IPS-15b (cell line): ENCODE results near the gene NDST4.

Experiments used
- H3K27me3 ChIP-seq: one replicate; pipeline ENCODE4 v1.6.1; 2013; ENCODE audit warnings: low read length; ENCODE audit not compliant: control insufficient read depth, insufficient read depth
- H3K36me3 ChIP-seq: one replicate; pipeline ENCODE4 v1.6.1; 2013; ENCODE audit warnings: low read length; ENCODE audit not compliant: control insufficient read depth, insufficient read depth
- H3K4me1 ChIP-seq: one replicate; pipeline ENCODE4 v1.6.1; 2013; ENCODE audit warnings: mild to moderate bottlenecking, low read length; ENCODE audit not compliant: control insufficient read depth, insufficient read depth
- H3K4me3 ChIP-seq: one replicate; pipeline ENCODE4 v1.5.1; 2013; ENCODE audit warnings: low read depth, low read length
- H3K9ac ChIP-seq: one replicate; pipeline ENCODE4 v1.6.1; 2013; ENCODE audit warnings: low read depth, mild to moderate bottlenecking, low read length
- H3K9me3 ChIP-seq: one replicate; pipeline ENCODE4 v1.6.1; 2013; ENCODE audit warnings: mild to moderate bottlenecking, low read length; ENCODE audit not compliant: control insufficient read depth, insufficient read depth

NDST4 gene

GRCh38 chr4:115119804-115120352 lies 6.5 kb upstream of the NDST4 start:
- H3K9me3 ChIP-seq: no peaks in the 10 kb centered on the region
- peaks cover 4% of the 10 kb centered on the region for H3K4me1 ChIP-seq
- no peaks in the 10 kb centered on the region for H3K27me3 ChIP-seq
- H3K9ac ChIP-seq: no peak overlapping the region
- no peak overlapping the region for H3K4me3 ChIP-seq
- no peaks in the 10 kb centered on the region for H3K36me3 ChIP-seq

- H3K36me3 ChIP-seq: no peaks in the 10 kb centered on the region
- no peak overlapping the region for H3K4me3 ChIP-seq
- no peak overlapping the region for H3K9ac ChIP-seq
- no peaks in the 10 kb centered on the region for H3K9me3 ChIP-seq
- H3K4me1 ChIP-seq: peaks cover 4% of the 10 kb centered on the region
- H3K27me3 ChIP-seq: no peaks in the 10 kb centered on the region
These were observed 4.2 kb upstream of the NDST4 start for GRCh38 chr4:115117651-115118050.

- no peak overlapping the region for H3K4me3 ChIP-seq
- no peak overlapping the region for H3K9ac ChIP-seq
- no peaks in the 10 kb centered on the region for H3K4me1 ChIP-seq
- no peaks in the 10 kb centered on the region for H3K27me3 ChIP-seq
- no peaks in the 10 kb centered on the region for H3K9me3 ChIP-seq
- no peaks in the 10 kb centered on the region for H3K36me3 ChIP-seq
These were observed 2.9 kb downstream of the NDST4 start for GRCh38 chr4:115110191-115111181.

- Histone ChIP-seq H3K9me3 (no peaks in the 10 kb centered on the region), H3K4me1 (no peaks in the 10 kb centered on the region), H3K36me3 (no peaks in the 10 kb centered on the region), H3K27me3 (no peaks in the 10 kb centered on the region), H3K4me3 (no peak overlapping the region), H3K9ac (no peak overlapping the region)
These were observed 4.6 kb downstream of the NDST4 start for GRCh38 chr4:115108850-115109249.

- H3K4me3 ChIP-seq: no peak overlapping the region
- H3K36me3 ChIP-seq: no peaks in the 10 kb centered on the region
- H3K9ac ChIP-seq: no peak overlapping the region
- H3K4me1 ChIP-seq: no peaks in the 10 kb centered on the region
- no peaks in the 10 kb centered on the region for H3K9me3 ChIP-seq
- no peaks in the 10 kb centered on the region for H3K27me3 ChIP-seq
These were observed 6.0 kb downstream of the NDST4 start for GRCh38 chr4:115107411-115107810.

DNA sequence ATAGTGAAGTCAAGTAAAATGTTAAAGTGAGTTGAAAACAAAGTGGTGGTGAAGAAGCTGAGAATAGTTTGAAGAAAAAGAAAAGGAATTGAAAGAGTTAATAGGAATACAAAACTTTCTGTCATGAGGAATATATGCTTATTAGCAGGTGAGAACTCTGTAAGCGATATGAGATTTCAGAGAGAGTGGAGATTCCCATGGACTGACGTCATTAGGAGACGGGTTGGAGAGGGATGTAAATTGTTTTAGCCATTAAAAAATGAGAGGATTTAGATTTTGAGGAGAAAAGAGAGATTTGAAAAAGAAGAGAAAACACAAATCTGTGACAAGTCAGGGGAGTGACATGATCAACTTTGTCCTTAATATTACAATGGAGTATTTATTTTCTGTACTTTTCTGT lies 11.7 kb downstream of the NDST4 start:
- no peaks in the 10 kb centered on the region for H3K4me1 ChIP-seq
- no peak overlapping the region for H3K4me3 ChIP-seq
- no peaks in the 10 kb centered on the region for H3K9me3 ChIP-seq
- H3K36me3 ChIP-seq: no peaks in the 10 kb centered on the region
- H3K27me3 ChIP-seq: no peaks in the 10 kb centered on the region
- no peak overlapping the region for H3K9ac ChIP-seq

DNA sequence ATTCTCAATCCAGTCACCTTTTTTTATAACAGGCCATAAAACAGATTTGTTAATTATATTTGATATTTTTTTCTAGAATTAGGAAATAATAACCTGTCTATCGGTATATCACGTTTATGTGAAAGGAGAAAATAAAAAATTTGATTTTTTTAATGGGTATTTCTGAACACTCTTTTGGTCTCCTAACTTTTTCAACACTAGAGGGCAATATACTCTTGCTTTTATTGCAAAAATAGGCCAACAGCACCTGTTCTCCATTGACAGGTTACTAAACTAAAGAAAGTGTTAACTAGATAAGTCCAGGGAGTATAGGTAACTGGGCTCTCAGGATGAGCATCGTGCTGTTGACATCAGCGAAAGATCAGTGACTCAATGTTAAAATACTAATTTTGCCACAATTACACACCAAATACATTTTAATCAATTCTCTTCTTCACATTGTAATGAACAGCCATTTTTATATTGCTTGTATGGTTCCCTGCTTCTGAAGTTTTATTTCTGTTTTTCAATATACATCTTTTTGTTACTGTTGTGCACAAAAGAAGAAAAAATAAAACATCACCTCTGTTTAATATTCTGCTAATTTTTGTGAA lies 22.8 kb downstream of the NDST4 start:
- Histone ChIP-seq H3K4me3 (no peak overlapping the region), H3K9ac (no peak overlapping the region), H3K27me3 (no peaks in the 10 kb centered on the region), H3K9me3 (no peaks in the 10 kb centered on the region), H3K4me1 (no peaks in the 10 kb centered on the region), H3K36me3 (no peaks in the 10 kb centered on the region)

DNA sequence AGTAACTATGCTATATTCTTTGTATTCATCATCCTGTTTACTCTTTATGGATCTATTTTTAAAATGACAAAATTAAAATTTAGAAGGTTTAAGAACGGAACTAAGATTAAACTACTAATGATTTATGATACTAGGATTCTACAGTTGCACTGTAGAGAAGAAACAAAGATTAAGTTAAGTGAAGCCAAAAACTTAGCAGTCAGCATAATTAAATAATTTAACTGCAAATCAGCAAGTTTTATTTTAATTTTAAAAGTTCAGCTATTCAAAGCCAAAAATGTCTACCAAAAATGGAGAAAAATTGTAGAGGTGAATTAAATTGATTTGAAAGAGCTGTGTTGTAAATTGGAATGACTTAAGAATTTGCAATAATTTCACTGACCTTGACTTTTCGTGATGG lies 30.8 kb downstream of the NDST4 start:
- Histone ChIP-seq H3K36me3 (no peaks in the 10 kb centered on the region), H3K27me3 (no peaks in the 10 kb centered on the region), H3K9ac (no peak overlapping the region), H3K4me3 (no peak overlapping the region), H3K4me1 (no peaks in the 10 kb centered on the region), H3K9me3 (peaks cover 5% of the 10 kb centered on the region)

DNA sequence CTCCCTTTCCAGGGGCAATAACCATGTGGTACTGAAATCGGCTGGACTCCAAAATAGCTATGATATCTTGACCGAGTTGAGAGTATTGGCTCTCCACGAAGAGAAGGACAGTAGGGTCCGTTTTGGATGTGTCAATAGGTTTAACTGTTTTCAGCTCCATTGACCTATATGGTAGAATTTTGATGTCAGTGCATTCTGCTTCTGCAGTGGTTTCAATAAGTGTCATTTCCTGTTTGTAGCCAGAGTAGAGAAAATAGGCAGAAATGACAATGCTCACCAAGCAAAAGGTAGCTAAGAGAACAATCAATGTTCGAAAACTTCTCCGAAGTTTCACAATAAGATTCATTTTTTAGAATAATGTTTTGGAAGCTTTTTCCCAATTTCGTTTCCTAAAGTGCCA lies 36.7 kb downstream of the NDST4 start:
- Histone ChIP-seq H3K9ac (no peak overlapping the region), H3K27me3 (no peaks in the 10 kb centered on the region), H3K9me3 (no peaks in the 10 kb centered on the region), H3K4me1 (no peaks in the 10 kb centered on the region), H3K4me3 (no peak overlapping the region), H3K36me3 (no peaks in the 10 kb centered on the region)

GRCh38 chr4:115058533-115058932 lies 54.9 kb downstream of the NDST4 start:
- no peaks in the 10 kb centered on the region for H3K9me3 ChIP-seq
- no peaks in the 10 kb centered on the region for H3K4me1 ChIP-seq
- no peak overlapping the region for H3K9ac ChIP-seq
- H3K4me3 ChIP-seq: no peak overlapping the region
- no peaks in the 10 kb centered on the region for H3K36me3 ChIP-seq
- H3K27me3 ChIP-seq: no peaks in the 10 kb centered on the region

DNA sequence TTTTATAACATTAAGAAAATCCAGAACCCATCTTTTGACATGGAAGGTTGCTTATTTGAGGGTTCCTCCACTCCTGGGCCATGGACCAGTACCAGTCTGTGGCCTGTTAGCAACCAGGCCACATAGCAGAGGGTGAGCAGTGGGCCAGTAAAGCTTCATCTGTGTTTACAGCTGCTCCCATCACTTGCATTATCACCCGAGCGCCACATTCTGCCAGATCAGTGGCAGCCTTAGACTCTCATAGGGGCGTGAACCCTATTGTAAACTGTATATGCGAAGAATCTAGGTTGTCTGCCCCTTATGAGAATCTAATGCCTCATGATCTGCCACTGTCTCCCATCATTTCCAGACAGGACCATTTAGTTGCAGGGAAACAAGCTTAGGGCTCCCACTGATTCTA lies 58.6 kb downstream of the NDST4 start:
- H3K4me1 ChIP-seq: no peaks in the 10 kb centered on the region
- no peaks in the 10 kb centered on the region for H3K27me3 ChIP-seq
- no peak overlapping the region for H3K4me3 ChIP-seq
- no peak overlapping the region for H3K9ac ChIP-seq
- no peaks in the 10 kb centered on the region for H3K9me3 ChIP-seq
- H3K36me3 ChIP-seq: no peaks in the 10 kb centered on the region

DNA sequence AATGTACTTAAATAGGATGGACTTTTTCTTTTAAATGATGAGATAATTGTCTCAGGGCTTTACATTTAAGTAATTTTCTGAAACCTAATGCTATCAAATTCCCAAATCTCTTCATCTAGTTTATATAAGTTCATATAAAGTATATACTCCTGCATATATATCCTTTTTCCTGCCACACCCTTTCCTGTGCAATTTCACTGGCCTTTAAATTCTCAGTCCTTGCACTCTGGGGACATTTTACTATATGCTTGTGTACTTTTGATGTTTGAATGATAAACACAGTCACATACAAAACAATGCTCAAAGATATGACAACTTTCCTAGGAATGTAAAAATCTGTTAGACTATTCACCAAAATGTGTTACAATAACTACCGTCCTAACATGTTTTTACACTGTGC lies 60.1 kb downstream of the NDST4 start:
- no peaks in the 10 kb centered on the region for H3K27me3 ChIP-seq
- H3K9ac ChIP-seq: no peak overlapping the region
- H3K4me3 ChIP-seq: no peak overlapping the region
- no peaks in the 10 kb centered on the region for H3K36me3 ChIP-seq
- no peaks in the 10 kb centered on the region for H3K9me3 ChIP-seq
- no peaks in the 10 kb centered on the region for H3K4me1 ChIP-seq
